Panc1 (cell line): ENCODE measurements around the gene XYLT1. TPM values are rescaled to one million over a fixed set of nuclear protein-coding genes. Genes with fewer than 3 reads are reported as not detected.

Experiments used
- ATAC-seq: fragments of 200-7000 bp; cut with Tn5 transposase; 2 replicates; pipeline ENCODE4 v1.9.1; 2020; ENCODE audit warnings: mild to moderate bottlenecking, moderate library complexity
- BruUV-seq: library from RNA; stranded (reverse); fragments of 400-500 nt; replicated peaks from 2 replicates; lab custom pipeline; 2021; lab: Mats Ljungman, UMichigan
- CTCF ChIA-PET: fragments of 300-600 bp; sonication (Branson Sonifier 250); formaldehyde crosslinking; loops from one replicate; lab custom pipeline; 2022; ENCODE audit warnings: antibody characterized with exemption; lab: Charles Lee
- POLR2A ChIA-PET: fragments of 300-600 bp; sonication (Branson Sonifier 250); formaldehyde crosslinking; loops from one replicate; lab custom pipeline; 2022; ENCODE audit warnings: antibody characterized with exemption; lab: Charles Lee
- DNase-seq: peaks from one replicate; pipeline ENCODE4 v3.0.0-alpha.2; 2010; ENCODE audit warnings: low read depth, low spot score
- H3K27ac ChIP-seq: 2 replicates; pipeline ENCODE4 v1.5.1; 2011; ENCODE audit warnings: mild to moderate bottlenecking, low read length, inconsistent platforms
- H3K27me3 ChIP-seq: fragments of 200-500 bp; sonication (Bioruptor generic); 2 replicates; pipeline ENCODE4 v1.6.0; 2014; ENCODE audit warnings: low read length, inconsistent platforms; ENCODE audit not compliant: control insufficient read depth, insufficient read depth
- H3K36me3 ChIP-seq: fragments of 200-500 bp; sonication (Bioruptor generic); 2 replicates; pipeline ENCODE4 v1.5.1; 2014; ENCODE audit warnings: inconsistent platforms, mild to moderate bottlenecking, low read length, moderate library complexity; ENCODE audit not compliant: control insufficient read depth, insufficient read depth
- H3K4me1 ChIP-seq: 2 replicates; pipeline ENCODE4 v1.5.1; 2011; ENCODE audit warnings: inconsistent platforms, mild to moderate bottlenecking, low read length, moderate library complexity; ENCODE audit not compliant: control insufficient read depth, insufficient read depth
- H3K4me3 ChIP-seq, 2 experiments: 2 replicates each; pipeline ENCODE4 v1.5.1; 2011 to 2012; ENCODE audit warnings: low read depth in 2 of 2, low read length in 2 of 2, mild to moderate bottlenecking in 2 of 2, inconsistent platforms in 1 of 2, moderate library complexity in 1 of 2
- H3K9me3 ChIP-seq: fragments of 200-500 bp; sonication (Bioruptor generic); 2 replicates; pipeline ENCODE4 v1.5.1; 2014; ENCODE audit warnings: low read depth, mild to moderate bottlenecking, inconsistent platforms, low read length, moderate library complexity; ENCODE audit not compliant: control insufficient read depth, insufficient read depth
- CTCF ChIP-seq: fragments of 450-650 bp; IDR thresholded peaks from 2 replicates; pipeline ENCODE4 v1.5.1; 2017; ENCODE audit warnings: mild to moderate bottlenecking
- POLR2AphosphoS5 ChIP-seq: IDR thresholded peaks from 2 replicates; pipeline ENCODE4 v1.6.1; 2012; ENCODE audit warnings: mild to moderate bottlenecking, low read depth, low read length, moderate library complexity
- REST ChIP-seq, 2 experiments: IDR thresholded peaks; 2 replicates each; pipeline ENCODE4 v1.6.1; 2011 to 2012; ENCODE audit warnings: low read depth in 2 of 2, control low read depth in 1 of 2, low read length in 1 of 2, mild to moderate bottlenecking in 1 of 2, moderate library complexity in 1 of 2; ENCODE audit not compliant: insufficient read depth in 1 of 2
- SIN3A ChIP-seq: IDR thresholded peaks from 2 replicates; pipeline ENCODE4 v1.6.1; 2012; ENCODE audit warnings: low read depth, mild to moderate bottlenecking, low read length, moderate library complexity, borderline replicate concordance; ENCODE audit not compliant: insufficient read depth
- TCF7L2 ChIP-seq: IDR thresholded peaks from 2 replicates; pipeline ENCODE4 v1.6.1; 2011; ENCODE audit warnings: mild to moderate bottlenecking, low read depth, low read length, inconsistent platforms
- in situ Hi-C: cut with HindIII; loops from 2 replicates; pipeline ENCODE4 v1.10.0; 2016; ENCODE audit warnings: low sequenced_read_pairs, low pct_unique_long_range_greater_than_20kb
- intact Hi-C: fragments of 100-400 bp; cut with micrococcal nuclease; formaldehyde crosslinking; loops from one replicate; pipeline ENCODE4 v1.10.0; 2022; ENCODE audit not compliant: unreplicated experiment
- total RNA-seq: library from RNA; stranded (reverse); gene quantifications from one replicate; pipeline ENCODE4 v1.2.1, GENCODE V29; 2021; ENCODE audit not compliant: unreplicated experiment

XYLT1 gene
- total RNA-seq, 1 experiment from 2014 or later: 0.62 TPM

GRCh38 chr16:17469011-17469740 lies 1.6 kb downstream of the XYLT1 start:
- Histone ChIP-seq H3K36me3 (no peaks in the 10 kb centered on the region), H3K4me3 (peak overlapping the region in 1 of 2 experiments; percentile 38; a peak in 1 of 4 replicates), H3K4me1 (peaks cover 7% of the 10 kb centered on the region), H3K27ac (no peak overlapping the region), H3K27me3 (peaks cover 42% of the 10 kb centered on the region), H3K9me3 (no peaks in the 10 kb centered on the region)
- BruUV-seq: no TSS peak
- ChIA-PET CTCF (interaction anchor here (0.6 to 1.4 kb wide), 2 partner anchors 231 to 608 kb away, joined by 4 to 7 read pairs; no protein-coding TSS in a partner anchor), POLR2A (interaction anchor here (0.7 kb wide), 1 partner anchor 454 kb away, joined by 4 read pairs; no protein-coding TSS in a partner anchor)
- TF ChIP-seq TCF7L2 (no peak), CTCF (no peak), POLR2AphosphoS5 (no peak), SIN3A (no peak), REST (IDR thresholded peaks at IDR 0.05; ENCODE audit: insufficient read depth in 1 of 2, low read depth in 2 of 2, low read length in 1 of 2) (no peak)
- in situ Hi-C loops (no loop called here), intact Hi-C loops (loop anchor here (5.0 kb wide), 1 partner anchor 607 kb away; no protein-coding TSS in a partner anchor)
- DNase-seq: no peak
- ATAC-seq: peak; percentile 24; the same call in 1 of the 2 replicates

GRCh38 chr16:17468611-17469010 lies 2.1 kb downstream of the XYLT1 start:
- Histone ChIP-seq H3K27me3 (peaks cover 39% of the 10 kb centered on the region), H3K4me3 (no peak overlapping the region; a peak in 1 of 4 replicates), H3K27ac (no peak overlapping the region), H3K36me3 (no peaks in the 10 kb centered on the region), H3K4me1 (peaks cover 7% of the 10 kb centered on the region), H3K9me3 (no peaks in the 10 kb centered on the region)
- in situ Hi-C loops: no loop called here
- ChIA-PET POLR2A (interaction anchor here (0.7 kb wide), 1 partner anchor 454 kb away, joined by 4 read pairs; no protein-coding TSS in a partner anchor), CTCF (interaction anchor here (1.4 kb wide), 1 partner anchor 607 kb away, joined by 7 read pairs; no protein-coding TSS in a partner anchor)
- intact Hi-C loops: loop anchor here (5.0 kb wide), 1 partner anchor 606 kb away; no protein-coding TSS in a partner anchor
- no TSS peak for BruUV-seq
- ATAC-seq (no peak), DNase-seq (no peak)
- TF ChIP-seq REST (IDR thresholded peaks at IDR 0.05; ENCODE audit: insufficient read depth in 1 of 2, low read depth in 2 of 2, low read length in 1 of 2): no peak
- TF ChIP-seq SIN3A: no peak
- no peak for TF ChIP-seq POLR2AphosphoS5
- TF ChIP-seq TCF7L2: no peak
- TF ChIP-seq CTCF: no peak
